NCI-H524 treated with DMSO at 0.1 percent for 48 hours (cell line): Measurements from ENCODE around the gene ZNF398.

ENCODE experiments used
- DNase-seq: peaks from one replicate; lab custom pipeline; 2025; lab: John Stamatoyannopoulos, UW

ZNF398 gene

DNA sequence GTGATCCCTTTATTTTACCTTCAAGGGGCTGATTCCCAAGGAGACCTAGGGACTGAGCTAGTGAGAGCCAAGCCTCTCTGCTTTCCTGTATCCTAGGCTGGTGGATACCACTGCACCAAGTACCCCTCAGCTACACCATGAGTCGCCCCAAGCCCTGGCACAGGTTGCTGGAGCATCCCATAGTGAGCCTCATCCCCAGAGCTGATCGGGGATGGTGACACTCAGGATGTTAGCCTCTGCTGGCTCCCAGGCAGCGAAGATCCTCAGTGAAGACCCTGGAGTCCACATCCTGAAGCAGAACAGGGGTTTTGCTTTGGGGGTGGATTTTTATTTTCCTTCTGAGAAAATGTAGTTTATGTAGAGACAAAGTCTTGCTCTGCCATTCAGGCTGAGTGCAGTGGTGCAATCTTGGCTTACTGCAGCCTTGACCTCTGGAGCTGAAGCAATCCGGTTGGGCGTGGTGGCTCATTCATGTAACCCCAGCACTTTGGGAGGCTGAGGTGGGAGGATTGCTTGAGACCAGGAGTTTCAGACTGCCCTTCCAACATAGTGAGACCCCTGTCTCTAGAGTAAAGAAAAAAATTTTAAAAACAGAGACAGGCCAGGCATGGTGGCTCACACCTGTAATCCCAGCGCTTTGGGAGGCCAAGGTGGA lies 79.7 kb downstream of the ZNF398 start:
- no peak for DNase-seq

DNA sequence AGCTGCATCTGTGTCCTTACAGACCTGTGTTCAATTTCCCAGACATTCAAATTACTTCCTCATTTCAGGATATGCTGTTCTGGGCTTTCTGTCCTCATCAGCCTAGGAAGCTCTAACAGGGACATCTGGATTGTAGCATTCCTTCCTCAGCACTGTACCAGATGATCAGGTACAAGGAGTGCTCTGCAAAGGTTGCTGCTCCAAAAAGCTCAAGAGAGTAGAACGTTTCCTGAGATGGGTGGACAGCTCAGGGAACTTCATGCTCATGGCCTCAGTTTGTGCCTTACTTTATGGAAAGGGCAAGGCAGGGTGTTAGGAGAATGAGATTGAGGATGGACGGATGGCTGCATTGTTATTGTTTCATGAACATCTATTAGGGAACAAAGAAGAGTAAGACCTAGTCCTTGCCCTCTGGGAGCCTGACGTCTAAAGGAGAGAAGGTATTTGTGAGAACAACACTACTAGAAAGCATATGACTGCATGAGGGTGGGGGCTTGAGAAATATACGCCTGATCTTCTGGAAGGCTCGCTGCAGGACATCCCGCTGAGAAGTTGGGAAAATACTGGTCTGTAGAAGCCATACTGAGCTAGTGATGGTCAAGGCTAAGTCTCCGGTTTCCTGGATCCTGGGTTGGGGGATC lies 81.7 kb downstream of the ZNF398 start:
- DNase-seq = no peak

- no peak for DNase-seq
These were observed 82.3 kb downstream of the ZNF398 start for GRCh38 chr7:149229526-149229925.

DNA sequence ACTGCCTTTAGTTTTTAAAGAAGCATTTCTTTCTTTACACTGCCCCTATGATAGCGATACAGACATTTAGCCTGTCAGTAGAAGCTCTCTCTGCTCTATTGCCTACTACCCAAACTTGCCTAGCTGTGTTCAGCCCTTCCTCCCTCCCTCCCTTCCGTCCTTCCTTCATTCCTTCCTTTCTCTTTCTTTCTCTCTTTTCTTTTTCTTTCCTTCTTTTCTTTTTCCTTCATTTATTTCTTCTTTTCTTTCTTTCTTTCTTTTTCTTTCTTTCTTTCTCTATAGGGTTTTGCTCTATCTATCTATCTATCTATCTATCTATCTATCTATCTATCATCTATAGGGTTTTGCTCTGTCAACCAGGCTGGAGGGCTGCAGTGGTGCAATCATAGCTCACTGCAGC lies 85.1 kb downstream of the ZNF398 start:
- no peak for DNase-seq
